A204.1 (cell line): Measurements from ENCODE around the gene IL25.

Experiments used
- FAIRE-seq: peaks from 2 replicates; lab custom pipeline; 2012; peaks lifted over from hg19 to GRCh38; lab: Jason Lieb, UNC

IL25 gene

GRCh38 chr14:23353433-23353780 is 19.2 kb upstream of the IL25 start:
- no peak for FAIRE-seq

- no peak for FAIRE-seq
Measured at GRCh38 chr14:23354990-23355389, 17.6 kb upstream of the IL25 start.

- no peak for FAIRE-seq
Measured at GRCh38 chr14:23355871-23356435, 16.7 kb upstream of the IL25 start.

- FAIRE-seq: no peak
Measured at GRCh38 chr14:23356662-23357061, 15.9 kb upstream of the IL25 start.

GRCh38 chr14:23357261-23357660 is 15.3 kb upstream of the IL25 start:
- FAIRE-seq: no peak

- FAIRE-seq: no peak
Measured at GRCh38 chr14:23358042-23358441, 14.6 kb upstream of the IL25 start.

- no peak for FAIRE-seq
Measured at GRCh38 chr14:23358553-23359166, 13.9 kb upstream of the IL25 start.

GRCh38 chr14:23359167-23359626 is 13.4 kb upstream of the IL25 start:
- no peak for FAIRE-seq

- FAIRE-seq: no peak
Measured at GRCh38 chr14:23359722-23360447, 12.7 kb upstream of the IL25 start.

- no peak for FAIRE-seq
Measured at GRCh38 chr14:23360496-23360895, 12.1 kb upstream of the IL25 start.

- no peak for FAIRE-seq
Measured at GRCh38 chr14:23361320-23361719, 11.3 kb upstream of the IL25 start.

GRCh38 chr14:23361763-23362162 is 10.8 kb upstream of the IL25 start:
- FAIRE-seq: no peak

- FAIRE-seq: no peak
Measured at GRCh38 chr14:23362200-23362599, 10.4 kb upstream of the IL25 start.

- FAIRE-seq: no peak
Measured at GRCh38 chr14:23364164-23365035, 8.2 kb upstream of the IL25 start.

GRCh38 chr14:23365036-23365731 is 7.4 kb upstream of the IL25 start, which contains the start of gene EFS:
EFS (minus strand) TSS chr14:23365172; CDS start chr14:23365025, 147 bp downstream.
- FAIRE-seq: no peak

GRCh38 chr14:23365732-23366425 is 6.7 kb upstream of the IL25 start:
- FAIRE-seq: no peak

- FAIRE-seq: no peak
Measured at GRCh38 chr14:23366426-23366921, 6.1 kb upstream of the IL25 start.

- FAIRE-seq: no peak
Measured at GRCh38 chr14:23370221-23370620, 2.4 kb upstream of the IL25 start.

- FAIRE-seq: no peak
Measured at GRCh38 chr14:23371865-23372264, 744 bp upstream of the IL25 start.

GRCh38 chr14:23373041-23373440 is 432 bp downstream of the IL25 start:
- no peak for FAIRE-seq

GRCh38 chr14:23375527-23376251 is 3.1 kb downstream of the IL25 start:
- FAIRE-seq: no peak
